ENCODE data around the gene NEK11.

DNA sequence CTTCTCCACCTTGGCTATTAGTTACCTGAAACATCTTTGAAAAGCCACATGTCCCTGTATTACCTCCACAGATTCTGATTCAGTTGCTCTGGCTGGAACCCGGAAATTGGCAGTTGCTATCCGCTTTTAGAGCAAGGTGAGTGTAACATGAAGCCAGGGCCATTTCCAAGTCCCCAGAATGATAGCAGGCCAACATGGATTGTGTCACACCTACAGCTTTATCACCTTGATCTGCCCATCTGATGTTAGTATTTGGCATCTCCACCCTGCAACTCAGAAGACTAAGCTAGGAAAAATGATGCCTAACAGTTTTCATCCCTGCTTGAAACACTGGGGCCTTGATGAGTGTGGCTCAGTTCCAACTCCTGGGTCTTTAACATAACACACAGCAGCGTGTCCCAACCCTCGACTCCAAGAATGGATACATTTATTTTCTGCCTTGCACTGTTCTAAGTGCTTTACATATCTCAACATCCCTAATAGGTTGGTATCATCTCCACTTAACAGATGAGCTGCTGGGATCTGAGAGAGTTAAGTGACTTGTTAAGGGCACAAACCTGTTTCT is 333.6 kb downstream of the NEK11 start:
- TF ChIP-seq, protein P1, sequence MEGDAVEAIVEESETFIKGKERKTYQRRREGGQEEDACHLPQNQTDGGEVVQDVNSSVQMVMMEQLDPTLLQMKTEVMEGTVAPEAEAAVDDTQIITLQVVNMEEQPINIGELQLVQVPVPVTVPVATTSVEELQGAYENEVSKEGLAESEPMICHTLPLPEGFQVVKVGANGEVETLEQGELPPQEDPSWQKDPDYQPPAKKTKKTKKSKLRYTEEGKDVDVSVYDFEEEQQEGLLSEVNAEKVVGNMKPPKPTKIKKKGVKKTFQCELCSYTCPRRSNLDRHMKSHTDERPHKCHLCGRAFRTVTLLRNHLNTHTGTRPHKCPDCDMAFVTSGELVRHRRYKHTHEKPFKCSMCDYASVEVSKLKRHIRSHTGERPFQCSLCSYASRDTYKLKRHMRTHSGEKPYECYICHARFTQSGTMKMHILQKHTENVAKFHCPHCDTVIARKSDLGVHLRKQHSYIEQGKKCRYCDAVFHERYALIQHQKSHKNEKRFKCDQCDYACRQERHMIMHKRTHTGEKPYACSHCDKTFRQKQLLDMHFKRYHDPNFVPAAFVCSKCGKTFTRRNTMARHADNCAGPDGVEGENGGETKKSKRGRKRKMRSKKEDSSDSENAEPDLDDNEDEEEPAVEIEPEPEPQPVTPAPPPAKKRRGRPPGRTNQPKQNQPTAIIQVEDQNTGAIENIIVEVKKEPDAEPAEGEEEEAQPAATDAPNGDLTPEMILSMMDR (conservative IDR thresholded peaks at IDR 0.05; ENCODE audit: low read depth, low read length), result no peak
- no peak for TF ChIP-seq EZH2 (IDR thresholded peaks at IDR 0.05; ENCODE audit: borderline replicate concordance, low read depth, low read length, poor library complexity, severe bottlenecking)

All from A673 (cell line).